ENCODE results near the gene MTHFSD.
A peak's percentile ranks its signal among the peaks of the same experiment; 100 is the strongest.

MTHFSD gene

DNA sequence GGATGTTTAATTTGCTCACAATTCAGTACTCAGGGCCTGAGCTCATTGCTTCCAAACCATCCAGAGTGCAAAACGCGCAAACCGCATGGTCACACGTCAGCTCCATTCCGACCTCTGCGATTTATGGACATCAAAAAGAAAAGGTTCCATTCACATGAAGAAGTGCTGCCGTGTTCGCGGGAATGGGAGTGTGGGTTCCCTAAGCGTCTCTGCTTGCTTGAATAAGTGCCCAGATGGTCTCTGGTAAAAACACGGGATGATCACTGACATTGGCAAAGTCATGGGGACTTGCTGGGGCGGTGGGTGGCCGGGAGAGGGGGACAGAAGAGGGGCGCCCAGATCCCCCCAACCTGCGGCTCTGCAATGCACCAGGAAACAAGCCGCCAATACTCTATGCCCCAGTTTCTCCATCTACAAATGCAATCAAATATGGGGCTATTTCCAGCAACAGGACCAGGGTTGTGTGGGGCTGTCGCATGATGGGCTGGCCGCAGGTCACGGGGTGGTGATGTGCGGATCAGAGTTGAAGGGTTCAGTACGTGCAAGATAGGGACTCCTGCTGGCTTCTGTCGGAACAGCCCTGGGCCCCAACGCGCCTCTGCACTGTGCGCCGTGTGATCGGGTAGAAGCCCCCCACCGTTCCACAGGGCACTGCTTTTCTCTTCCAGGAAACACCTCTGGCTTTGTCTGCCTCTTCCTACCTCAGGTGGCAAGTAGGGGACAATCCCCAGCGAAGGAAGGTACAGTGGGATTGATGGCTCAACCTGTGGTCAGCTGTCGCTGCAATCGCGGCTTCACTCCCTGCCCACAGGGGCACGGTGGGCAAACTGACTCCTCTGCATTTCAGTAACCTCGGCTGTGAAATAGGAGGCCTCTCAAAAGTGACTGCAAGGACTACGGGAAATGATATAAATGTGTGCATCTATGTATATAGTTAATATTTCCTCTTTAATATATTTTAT lies 33.5 kb downstream of the MTHFSD start:
- CTCF ChIA-PET: no interaction called here
- POLR2A ChIA-PET: no interaction called here
- DNase-seq (ENCODE audit: extremely low spot score): no peak
- TF ChIP-seq CTBP1 (IDR thresholded peaks at IDR 0.05; ENCODE audit: borderline replicate concordance) (no peak), SP1 (IDR thresholded peaks at IDR 0.05) (no peak), ELF4 (IDR thresholded peaks at IDR 0.05) (no peak)

- CTCF ChIA-PET: interaction anchor here (0.7 kb wide), 1 partner anchor 327 kb away, joined by 3 read pairs; no protein-coding TSS in a partner anchor
- no peak for DNase-seq (ENCODE audit: extremely low spot score)
- POLR2A ChIA-PET: interaction anchor here (0.5 kb wide), 1 partner anchor 244 kb away, joined by 3 read pairs; no protein-coding TSS in a partner anchor
Observed at GRCh38 chr16:86520317-86521210, 34.5 kb downstream of the MTHFSD start.

DNA sequence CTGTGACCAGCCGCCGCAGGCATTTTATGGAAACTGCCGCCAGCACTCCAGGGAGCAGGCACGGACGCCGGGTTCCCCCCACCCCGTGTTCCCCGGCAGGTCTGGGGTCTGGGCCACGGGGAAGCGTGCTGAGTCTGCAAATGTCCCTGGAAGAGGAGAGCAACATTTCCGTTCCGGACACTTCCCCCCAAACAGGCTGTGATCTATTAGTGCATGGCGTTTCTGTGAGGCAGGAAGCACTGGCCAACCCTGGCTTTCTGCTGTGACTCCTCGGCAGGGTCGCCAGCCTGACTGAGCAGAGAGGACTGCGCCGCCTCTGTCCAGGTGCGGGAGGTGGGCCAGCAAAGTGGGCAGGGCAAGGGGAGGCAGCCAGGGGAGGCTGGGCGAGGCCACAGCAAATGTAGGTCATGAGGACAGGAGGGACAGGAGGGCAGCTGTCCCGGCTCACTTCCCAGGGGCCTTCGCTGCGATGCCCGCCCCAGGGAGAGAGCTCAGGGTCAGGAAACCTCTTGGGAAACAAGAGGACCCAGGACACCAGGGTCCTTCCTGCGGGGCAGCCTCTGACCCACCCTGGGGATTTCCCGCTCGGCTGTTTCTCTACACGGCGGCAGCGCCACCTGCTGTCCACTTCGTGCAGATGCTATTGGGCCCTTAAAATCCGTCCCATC lies 35.3 kb downstream of the MTHFSD start:
- DNase-seq (ENCODE audit: extremely low spot score): peak; percentile 75
- POLR2A ChIA-PET: interaction anchor here (0.5 kb wide), 1 partner anchor 245 kb away, joined by 3 read pairs; no protein-coding TSS in a partner anchor

More at GRCh38 chr16:86520317-86521210, 34.5 kb downstream of the MTHFSD start:
- TF ChIP-seq BHLHE40 (IDR thresholded peaks at IDR 0.05; ENCODE audit: borderline replicate concordance) (no peak), LEF1 (IDR thresholded peaks at IDR 0.05; ENCODE audit: borderline replicate concordance) (no peak), TARDBP (IDR thresholded peaks at IDR 0.05) (no peak), NFRKB (IDR thresholded peaks at IDR 0.05) (no peak), ELF4 (IDR thresholded peaks at IDR 0.05) (no peak), ARNT (IDR thresholded peaks at IDR 0.05) (no peak), CTBP1 (IDR thresholded peaks at IDR 0.05; ENCODE audit: borderline replicate concordance) (no peak), SUZ12 (IDR thresholded peaks at IDR 0.05) (no peak), FOXA1 (IDR thresholded peaks at IDR 0.05) (no peak), FOXM1 (IDR thresholded peaks at IDR 0.05; ENCODE audit: borderline replicate concordance) (no peak), FOXK2 (IDR thresholded peaks at IDR 0.05) (no peak), HDGF (IDR thresholded peaks at IDR 0.05; ENCODE audit: borderline replicate concordance) (no peak), L3MBTL2 (conservative IDR thresholded peaks at IDR 0.05) (no peak), SP1 (IDR thresholded peaks at IDR 0.05) (no peak), ZNF384 (IDR thresholded peaks at IDR 0.05) (no peak)
- TF ChIP-seq, protein P1, sequence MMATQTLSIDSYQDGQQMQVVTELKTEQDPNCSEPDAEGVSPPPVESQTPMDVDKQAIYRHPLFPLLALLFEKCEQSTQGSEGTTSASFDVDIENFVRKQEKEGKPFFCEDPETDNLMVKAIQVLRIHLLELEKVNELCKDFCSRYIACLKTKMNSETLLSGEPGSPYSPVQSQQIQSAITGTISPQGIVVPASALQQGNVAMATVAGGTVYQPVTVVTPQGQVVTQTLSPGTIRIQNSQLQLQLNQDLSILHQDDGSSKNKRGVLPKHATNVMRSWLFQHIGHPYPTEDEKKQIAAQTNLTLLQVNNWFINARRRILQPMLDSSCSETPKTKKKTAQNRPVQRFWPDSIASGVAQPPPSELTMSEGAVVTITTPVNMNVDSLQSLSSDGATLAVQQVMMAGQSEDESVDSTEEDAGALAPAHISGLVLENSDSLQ (IDR thresholded peaks at IDR 0.05): no peak

DNA sequence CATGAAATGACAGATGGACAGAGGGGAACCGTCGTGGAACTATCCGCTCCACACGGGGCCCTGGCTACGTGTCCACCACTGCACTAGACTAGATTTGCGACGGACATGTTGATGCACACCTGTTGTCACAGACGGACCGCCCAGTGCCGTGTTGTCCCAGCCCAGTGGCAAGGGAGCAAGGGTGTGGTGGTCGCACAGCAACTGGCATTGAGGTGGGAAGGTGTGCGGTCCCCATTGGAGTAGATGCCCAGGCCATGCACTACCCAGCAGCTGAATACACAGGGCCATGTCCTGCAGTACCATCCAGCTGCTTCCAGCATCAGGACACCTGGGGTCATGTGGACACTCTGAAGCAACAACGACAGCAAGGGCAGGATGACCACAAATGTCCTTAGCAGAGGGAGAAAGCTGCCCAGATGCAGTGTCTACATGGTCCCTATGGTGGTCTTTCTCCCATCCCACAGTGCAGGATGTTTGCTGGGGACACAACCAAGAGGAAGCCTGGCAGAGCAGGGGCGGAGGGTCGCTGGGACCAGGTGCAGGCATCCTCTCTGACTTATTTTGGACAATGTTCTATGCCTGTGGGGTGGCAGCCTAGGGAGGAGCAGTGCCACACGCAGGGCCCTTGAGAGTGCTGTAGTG lies 35.9 kb downstream of the MTHFSD start:
- POLR2A ChIA-PET: no interaction called here
- no peak for DNase-seq (ENCODE audit: extremely low spot score)
- TF ChIP-seq SUZ12 (IDR thresholded peaks at IDR 0.05) (no peak), TARDBP (IDR thresholded peaks at IDR 0.05) (no peak), CTBP1 (IDR thresholded peaks at IDR 0.05; ENCODE audit: borderline replicate concordance) (no peak), ARNT (IDR thresholded peaks at IDR 0.05) (no peak), LEF1 (IDR thresholded peaks at IDR 0.05; ENCODE audit: borderline replicate concordance) (no peak), BHLHE40 (IDR thresholded peaks at IDR 0.05; ENCODE audit: borderline replicate concordance) (no peak), FOXA1 (IDR thresholded peaks at IDR 0.05) (no peak), HDGF (IDR thresholded peaks at IDR 0.05; ENCODE audit: borderline replicate concordance) (no peak), ELF4 (IDR thresholded peaks at IDR 0.05) (no peak), SP1 (IDR thresholded peaks at IDR 0.05) (no peak), NFRKB (IDR thresholded peaks at IDR 0.05) (no peak), FOXK2 (IDR thresholded peaks at IDR 0.05) (no peak), FOXM1 (IDR thresholded peaks at IDR 0.05; ENCODE audit: borderline replicate concordance) (no peak), ZNF384 (IDR thresholded peaks at IDR 0.05) (no peak), L3MBTL2 (conservative IDR thresholded peaks at IDR 0.05) (no peak)
- TF ChIP-seq, protein P1 (IDR thresholded peaks at IDR 0.05): no peak
- CTCF ChIA-PET: interaction anchor here (1.4 to 3.5 kb wide), 4 partner anchors 267 to 475 kb away, joined by 4 to 41 read pairs (median 12); no protein-coding TSS in a partner anchor

More for the DNA sequence above, 35.3 kb downstream of the MTHFSD start:
- no peak for TF ChIP-seq BHLHE40 (IDR thresholded peaks at IDR 0.05; ENCODE audit: borderline replicate concordance)
- TF ChIP-seq ELF4 (IDR thresholded peaks at IDR 0.05): no peak
- TF ChIP-seq ARNT (IDR thresholded peaks at IDR 0.05): no peak
- no peak for TF ChIP-seq FOXM1 (IDR thresholded peaks at IDR 0.05; ENCODE audit: borderline replicate concordance)
- no peak for TF ChIP-seq LEF1 (IDR thresholded peaks at IDR 0.05; ENCODE audit: borderline replicate concordance)
- TF ChIP-seq HDGF (IDR thresholded peaks at IDR 0.05; ENCODE audit: borderline replicate concordance): no peak
- TF ChIP-seq SP1 (IDR thresholded peaks at IDR 0.05): no peak
- no peak for TF ChIP-seq SUZ12 (IDR thresholded peaks at IDR 0.05)
- TF ChIP-seq, protein P1 (IDR thresholded peaks at IDR 0.05): no peak
- no peak for TF ChIP-seq CTBP1 (IDR thresholded peaks at IDR 0.05; ENCODE audit: borderline replicate concordance)
- TF ChIP-seq NFRKB (IDR thresholded peaks at IDR 0.05): no peak
- TF ChIP-seq L3MBTL2 (conservative IDR thresholded peaks at IDR 0.05): no peak
- CTCF ChIA-PET: no interaction called here
